GM12878 (cell line): ENCODE results near the gene POLR3K. TPM values are rescaled to one million over a fixed set of nuclear protein-coding genes. Genes with fewer than 3 reads are reported as not detected.
"Not testable (repeated sequence)": the region's sequence is repeated elsewhere in the genome, so short reads cannot be mapped to it uniquely, and the experiment has no call there.

Experiments
- ATAC-seq: fragments of 200-7000 bp; cut with Tn5 transposase; 3 replicates; pipeline ENCODE4 v1.9.1; 2020; ENCODE audit warnings: mild to moderate bottlenecking, moderate library complexity
- BruUV-seq: library from RNA; stranded (reverse); fragments of 400-500 nt; replicated peaks from 2 replicates; lab custom pipeline; 2021; lab: Mats Ljungman, UMichigan
- CTCF ChIA-PET: fragments of 300-600 bp; sonication (Branson Sonifier 250); formaldehyde crosslinking; extraction: SDS; loops from one replicate; lab custom pipeline; 2021; ENCODE audit warnings: inconsistent platforms; lab: Yijun Ruan, JAX
- POLR2A ChIA-PET: fragments of 350-600 bp; formaldehyde crosslinking; extraction: SDS; loops from one replicate; lab custom pipeline; 2021; ENCODE audit warnings: inconsistent platforms; lab: Charles Lee
- RAD21 ChIA-PET: fragments of 300-600 bp; sonication (Branson Sonifier 250); formaldehyde crosslinking; loops from one replicate; lab custom pipeline; 2023; ENCODE audit warnings: antibody characterized with exemption; ENCODE audit not compliant: unreplicated experiment; lab: Charles Lee
- SMC1A ChIA-PET: fragments of 300-600 bp; sonication (Branson Sonifier 250); formaldehyde crosslinking; loops from one replicate; lab custom pipeline; 2023; ENCODE audit not compliant: unreplicated experiment, uncharacterized antibody; lab: Charles Lee
- DNase-seq: peaks from one replicate; pipeline ENCODE4 v3.0.0-alpha.2; 2011; ENCODE audit warnings: low read depth, low spot score
- FAIRE-seq: peaks from 3 replicates; lab custom pipeline; 2011; peaks lifted over from hg19 to GRCh38; lab: Jason Lieb, UNC
- H2AFZ ChIP-seq: 2 replicates; pipeline ENCODE4 v1.6.0; 2011; ENCODE audit warnings: low read depth, low read length, control low read depth; ENCODE audit not compliant: control insufficient read depth
- H3K27ac ChIP-seq: 2 replicates; pipeline ENCODE4 v1.5.1; 2011; ENCODE audit warnings: control low read depth; ENCODE audit not compliant: control insufficient read depth, insufficient read depth
- H3K27me3 ChIP-seq, 2 experiments: replicated peaks in 1 of 2; 2 replicates each; pipeline versions ENCODE4 v1.6.0 to v1.6.1; 2011; ENCODE audit warnings: low read length in 1 of 2; ENCODE audit not compliant: control insufficient read depth in 2 of 2, insufficient read depth in 2 of 2
- H3K36me3 ChIP-seq, 2 experiments: 2 replicates each; pipeline ENCODE4 v1.5.1; 2011; ENCODE audit warnings: low read length in 1 of 2; ENCODE audit not compliant: control insufficient read depth in 2 of 2, insufficient read depth in 2 of 2
- H3K4me1 ChIP-seq: 2 replicates; pipeline ENCODE4 v1.6.1; 2011; ENCODE audit warnings: mild to moderate bottlenecking, low read length, moderate library complexity, mixed read lengths; ENCODE audit not compliant: control insufficient read depth, insufficient read depth
- H3K4me2 ChIP-seq: 2 replicates; pipeline ENCODE4 v1.6.0; 2011; ENCODE audit warnings: control low read depth; ENCODE audit not compliant: control insufficient read depth, insufficient read depth
- H3K4me3 ChIP-seq: fragments of 200-600 bp; sonication (generic); 2 replicates; pipeline ENCODE4 v1.5.1; 2016
- H3K79me2 ChIP-seq: 2 replicates; pipeline ENCODE4 v1.6.0; 2011; ENCODE audit warnings: low read length; ENCODE audit not compliant: control insufficient read depth, insufficient read depth
- H3K9ac ChIP-seq: 2 replicates; pipeline ENCODE4 v1.8.0; 2011; ENCODE audit warnings: low read length, control low read depth, mixed read lengths; ENCODE audit not compliant: control insufficient read depth, insufficient read depth
- H3K9me3 ChIP-seq: replicated peaks from 3 replicates; pipeline ENCODE4 v1.5.1; 2011; ENCODE audit warnings: mild to moderate bottlenecking, low read length; ENCODE audit not compliant: control insufficient read depth, insufficient read depth
- H4K20me1 ChIP-seq: 2 replicates; pipeline ENCODE4 v1.6.0; 2011; ENCODE audit not compliant: control insufficient read depth, insufficient read depth
- WGBS: methylation state at CpG from one replicate; pipeline ENCODE4 v1.1.6; 2016; ENCODE audit warnings: low lambda C conversion rate; ENCODE audit not compliant: insufficient replicate concordance, insufficient coverage; ENCODE audit errors: missing lambda C conversion rate; 5-methylcytosine and 5-hydroxymethylcytosine counted together
- in situ Hi-C: fragments of 300-500 bp; cut with MboI; formaldehyde crosslinking; loops from 9 replicates; pipeline ENCODE4 v1.14.3; 2018; ENCODE audit warnings: mixed read lengths
- intact Hi-C: fragments of 100-400 bp; cut with micrococcal nuclease; formaldehyde crosslinking; loops from one replicate; pipeline ENCODE4 v1.14.2; 2022; ENCODE audit not compliant: unreplicated experiment
- polyA plus RNA-seq, 11 experiments: library from polyadenylated mRNA; depleted of rRNA in 4 of 11; unstranded in 6 of 11; stranded (reverse) in 5 of 11; fragments of >200 nt; fragmentation: Nextera tagmentation in 4 of 11; fragmentation: Illumina TruSeq in 1 of 11; extraction: Ambion mirVana in 4 of 11; extraction: Trizol in 1 of 11; gene quantifications; 1 replicate in 1 of 11; 2 replicates in 10 of 11; pipeline versions ENCODE4 v1.2.1 to v1.2.3, GENCODE V29; 2011 to 2016; ENCODE audit warnings: inconsistent platforms in 2 of 11, missing spikeins in 2 of 11, low read depth in 1 of 11
- total RNA-seq, 4 experiments: library from RNA; depleted of rRNA in 3 of 4; stranded (reverse); fragments of >200 nt in 3 of 4; fragmentation: Illumina TruSeq in 1 of 4; extraction: Trizol in 1 of 4; gene quantifications; 2 replicates each; pipeline versions ENCODE4 v1.2.1 to v1.2.3, GENCODE V29; 2013 to 2021

The POLR3K gene
- total and polyA plus RNA-seq, 10 of the 15 experiments (the other 5 are each of a cell fraction or from before 2014, with no cell fraction given), result 25.3 to 222 (median 64.0) TPM

DNA sequence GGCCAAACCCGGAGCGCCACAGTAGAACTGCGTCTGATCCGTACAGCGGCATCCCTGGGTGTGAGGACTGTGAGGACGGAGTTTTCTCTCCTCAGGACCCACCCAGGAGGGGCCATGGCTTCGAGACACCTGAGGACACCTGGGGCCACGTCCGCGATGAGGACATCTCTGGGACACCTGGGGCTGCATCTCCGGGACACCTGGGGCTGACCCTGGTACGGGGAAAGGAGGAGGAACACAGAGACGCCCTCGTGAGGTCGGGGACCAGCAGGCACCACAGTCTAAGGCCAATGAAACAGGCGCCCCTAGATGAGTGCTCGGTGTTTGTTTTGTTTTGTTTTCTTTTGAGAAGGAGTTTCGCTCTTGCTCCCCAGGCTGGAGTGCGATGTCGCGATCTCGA, 29.3 kb downstream of the POLR3K start:
- in situ Hi-C loops, H3K9ac ChIP-seq, ATAC-seq, SMC1A ChIA-PET, H3K4me1 ChIP-seq, H3K36me3 ChIP-seq, H3K4me2 ChIP-seq, H3K9me3 ChIP-seq, H2AFZ ChIP-seq, CTCF ChIA-PET, H4K20me1 ChIP-seq, H3K27ac ChIP-seq, H3K27me3 ChIP-seq, H3K79me2 ChIP-seq, DNase-seq, BruUV-seq, H3K4me3 ChIP-seq, intact Hi-C loops, FAIRE-seq: not testable (repeated sequence)
- ChIA-PET RAD21 (interaction anchor here (0.6 to 1.1 kb wide), 3 partner anchors 15 to 67 kb away, joined by 3 to 5 read pairs (median 4); no protein-coding TSS in a partner anchor), POLR2A (interaction anchor here (0.5 to 0.6 kb wide), 2 partner anchors 20 to 338 kb away, joined by 5 to 7 read pairs; no protein-coding TSS in a partner anchor)
- 81% methylated on average over 10 of the region's 22 CpGs for WGBS

DNA sequence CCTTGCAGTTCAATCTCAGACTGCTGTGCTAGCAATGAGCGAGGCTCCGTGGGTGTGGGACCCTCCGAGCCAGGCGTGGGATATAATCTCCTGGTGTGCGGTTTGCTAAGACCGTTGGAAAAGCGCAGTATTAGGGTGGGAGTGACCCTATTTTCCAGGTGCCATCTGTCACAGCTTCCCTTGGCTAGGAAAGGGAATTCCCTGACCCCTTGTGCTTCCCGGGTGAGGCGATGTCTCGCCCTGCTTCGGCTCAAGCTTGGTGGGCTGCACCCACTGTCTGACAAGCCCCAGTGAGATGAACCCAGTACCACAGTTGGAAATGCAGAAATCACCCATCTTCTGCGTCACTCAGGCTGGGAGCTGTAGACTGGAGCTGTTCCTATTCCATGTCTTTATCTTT, 32.5 kb downstream of the POLR3K start:
- H3K9ac ChIP-seq, result not testable (repeated sequence)

DNA sequence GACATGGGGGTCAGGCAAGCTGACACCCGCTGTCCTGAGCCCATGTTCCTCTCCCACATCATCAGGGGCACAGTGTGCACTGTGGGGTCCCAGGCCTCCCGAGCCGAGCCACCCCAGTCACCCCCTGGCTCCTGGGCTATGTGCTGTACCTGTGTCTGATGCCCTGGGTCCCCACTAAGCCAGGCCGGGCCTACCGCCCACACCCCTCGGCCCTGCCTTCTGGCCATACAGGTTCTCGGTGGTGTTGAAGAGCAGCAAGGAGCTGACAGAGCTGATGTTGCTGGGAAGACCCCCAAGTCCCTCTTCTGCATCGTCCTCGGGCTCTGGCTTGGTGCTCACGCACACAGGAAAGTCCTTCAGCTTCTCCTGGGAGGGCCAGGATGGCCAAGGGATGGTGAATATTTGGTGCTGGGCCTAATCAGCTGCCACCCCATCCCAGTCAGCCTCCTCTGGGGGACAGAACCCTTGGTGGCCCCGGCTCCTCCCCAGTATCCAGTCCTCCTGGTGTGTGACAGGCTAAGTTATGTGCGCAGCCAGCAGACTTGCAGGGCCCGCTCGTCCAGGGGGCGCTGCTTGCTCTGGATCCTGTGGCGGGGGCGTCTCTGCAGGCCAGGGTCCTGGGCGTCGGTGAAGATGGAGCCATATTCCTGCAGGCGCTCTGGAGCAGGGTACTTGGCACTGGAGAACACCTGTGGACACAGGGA, 36.2 kb downstream of the POLR3K start:
- H3K9ac ChIP-seq, BruUV-seq, H3K4me2 ChIP-seq, CTCF ChIA-PET, H3K27me3 ChIP-seq, RAD21 ChIA-PET, H4K20me1 ChIP-seq, H3K4me3 ChIP-seq, in situ Hi-C loops, H3K36me3 ChIP-seq, ATAC-seq, H3K79me2 ChIP-seq, H3K4me1 ChIP-seq, FAIRE-seq, POLR2A ChIA-PET, SMC1A ChIA-PET, intact Hi-C loops, H2AFZ ChIP-seq, H3K9me3 ChIP-seq, H3K27ac ChIP-seq, DNase-seq: not testable (repeated sequence)
- 44% methylated on average over 19 of the region's 20 CpGs for WGBS

More for the DNA sequence above, 32.5 kb downstream of the POLR3K start:
- H3K27ac ChIP-seq, DNase-seq, H3K4me1 ChIP-seq, intact Hi-C loops, FAIRE-seq, H3K27me3 ChIP-seq, POLR2A ChIA-PET, BruUV-seq, H2AFZ ChIP-seq, ATAC-seq, H3K4me2 ChIP-seq, H3K4me3 ChIP-seq, in situ Hi-C loops, H3K9me3 ChIP-seq, H3K36me3 ChIP-seq, H4K20me1 ChIP-seq, RAD21 ChIA-PET, CTCF ChIA-PET, SMC1A ChIA-PET, H3K79me2 ChIP-seq: not testable (repeated sequence)
- WGBS, result 69% methylated on average over 12 of the region's 12 CpGs
